Measurements from ENCODE around the gene ELN.

DNA sequence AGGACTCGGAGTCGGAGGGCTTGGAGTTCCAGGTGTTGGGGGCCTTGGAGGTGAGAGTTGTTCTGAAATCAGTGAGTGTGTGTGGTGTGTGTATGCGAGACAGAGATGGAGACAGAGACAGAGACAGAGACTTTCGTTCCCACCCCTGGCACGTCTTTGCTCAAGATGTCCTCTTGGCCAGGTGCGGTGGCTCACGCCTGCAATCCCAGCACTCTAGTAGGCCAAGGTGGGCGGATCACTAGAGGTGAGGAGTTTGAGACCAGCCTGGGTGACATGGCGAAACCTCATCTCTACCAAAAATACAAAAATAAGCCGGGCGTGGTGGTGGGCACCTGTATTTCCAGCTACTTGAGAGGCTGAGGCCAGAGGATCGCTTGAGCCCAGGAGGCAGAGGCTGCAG lies 35.7 kb downstream of the ELN start:
- TF ChIP-seq, protein P1, sequence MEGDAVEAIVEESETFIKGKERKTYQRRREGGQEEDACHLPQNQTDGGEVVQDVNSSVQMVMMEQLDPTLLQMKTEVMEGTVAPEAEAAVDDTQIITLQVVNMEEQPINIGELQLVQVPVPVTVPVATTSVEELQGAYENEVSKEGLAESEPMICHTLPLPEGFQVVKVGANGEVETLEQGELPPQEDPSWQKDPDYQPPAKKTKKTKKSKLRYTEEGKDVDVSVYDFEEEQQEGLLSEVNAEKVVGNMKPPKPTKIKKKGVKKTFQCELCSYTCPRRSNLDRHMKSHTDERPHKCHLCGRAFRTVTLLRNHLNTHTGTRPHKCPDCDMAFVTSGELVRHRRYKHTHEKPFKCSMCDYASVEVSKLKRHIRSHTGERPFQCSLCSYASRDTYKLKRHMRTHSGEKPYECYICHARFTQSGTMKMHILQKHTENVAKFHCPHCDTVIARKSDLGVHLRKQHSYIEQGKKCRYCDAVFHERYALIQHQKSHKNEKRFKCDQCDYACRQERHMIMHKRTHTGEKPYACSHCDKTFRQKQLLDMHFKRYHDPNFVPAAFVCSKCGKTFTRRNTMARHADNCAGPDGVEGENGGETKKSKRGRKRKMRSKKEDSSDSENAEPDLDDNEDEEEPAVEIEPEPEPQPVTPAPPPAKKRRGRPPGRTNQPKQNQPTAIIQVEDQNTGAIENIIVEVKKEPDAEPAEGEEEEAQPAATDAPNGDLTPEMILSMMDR (IDR thresholded peaks at IDR 0.05) = no peak
- no peak for TF ChIP-seq POLR2A (IDR thresholded peaks at IDR 0.05)
